HG03439 (cell line): ENCODE measurements around the gene DNAJC18.
"Not testable (repeated sequence)": the region's sequence is repeated elsewhere in the genome, so short reads cannot be mapped to it uniquely, and the experiment has no call there.

Source experiments
- ATAC-seq: cut with Tn5 transposase; IDR thresholded peaks from one replicate; pipeline ENCODE4 v1.9.1; 2021; ENCODE audit warnings: mild to moderate bottlenecking, moderate library complexity; ENCODE audit not compliant: unreplicated experiment

The DNAJC18 gene

GRCh38 chr5:139439013-139439903 lies at the start of gene DNAJC18:
Gene DNAJC18, minus strand, starts transcription at chr5:139439525. Its CDS starts 80 bp downstream, at chr5:139439445.
- peak; percentile 90 for ATAC-seq

GRCh38 chr5:139488260-139488659 lies 48.9 kb upstream of the DNAJC18 start:
- no peak for ATAC-seq

DNA sequence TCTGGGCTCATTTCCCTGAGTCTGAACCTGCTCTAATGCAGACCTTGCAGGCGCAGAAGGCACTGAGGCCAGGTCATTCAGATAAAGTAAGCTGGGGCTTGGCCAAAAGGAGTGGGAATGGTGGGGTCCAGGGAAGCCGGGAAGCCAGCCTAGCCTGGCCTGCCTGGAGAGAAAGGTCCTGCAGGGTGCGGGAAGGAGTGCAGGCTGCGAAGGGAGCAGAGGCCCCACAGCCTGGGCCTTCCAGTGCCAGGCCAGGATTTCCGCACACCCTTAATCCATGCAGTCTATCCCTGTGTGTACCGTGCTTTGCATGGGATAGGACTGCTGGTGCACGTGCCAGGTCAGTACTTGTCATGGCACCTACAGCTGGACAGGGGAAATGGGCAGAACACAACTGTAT lies 46.9 kb upstream of the DNAJC18 start:
- no peak for ATAC-seq

GRCh38 chr5:139482890-139483208 lies 43.5 kb upstream of the DNAJC18 start:
- ATAC-seq, result not testable (repeated sequence)

- no peak for ATAC-seq
These were observed 42.9 kb upstream of the DNAJC18 start, which contains the start of gene STING1 for GRCh38 chr5:139482050-139482889. Gene STING1, minus strand, starts transcription at chr5:139482758. Its CDS starts 1,054 bp downstream, at chr5:139481704.

GRCh38 chr5:139481580-139482049 lies 42.3 kb upstream of the DNAJC18 start:
- ATAC-seq, result no peak

DNA sequence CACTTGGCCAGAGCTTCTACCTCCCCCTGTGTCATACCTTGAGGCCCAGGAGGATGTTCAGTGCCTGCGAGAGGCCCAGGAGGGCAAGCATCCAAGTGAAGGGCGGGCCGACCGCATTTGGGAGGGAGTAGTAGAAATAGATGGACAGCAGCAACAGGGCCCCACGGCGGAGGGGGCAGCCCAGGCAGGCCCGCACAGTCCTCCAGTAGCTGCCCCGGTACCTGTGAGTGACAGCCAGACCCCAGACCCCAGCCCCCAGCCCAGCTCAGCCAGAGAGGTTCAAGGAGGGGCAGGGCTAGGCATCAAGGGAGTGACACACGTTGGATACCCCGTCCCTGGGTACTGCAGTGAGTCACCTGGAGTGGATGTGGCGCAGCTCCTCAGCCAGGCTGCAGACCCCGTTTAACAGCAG lies 41.8 kb upstream of the DNAJC18 start:
- ATAC-seq, result no peak

DNA sequence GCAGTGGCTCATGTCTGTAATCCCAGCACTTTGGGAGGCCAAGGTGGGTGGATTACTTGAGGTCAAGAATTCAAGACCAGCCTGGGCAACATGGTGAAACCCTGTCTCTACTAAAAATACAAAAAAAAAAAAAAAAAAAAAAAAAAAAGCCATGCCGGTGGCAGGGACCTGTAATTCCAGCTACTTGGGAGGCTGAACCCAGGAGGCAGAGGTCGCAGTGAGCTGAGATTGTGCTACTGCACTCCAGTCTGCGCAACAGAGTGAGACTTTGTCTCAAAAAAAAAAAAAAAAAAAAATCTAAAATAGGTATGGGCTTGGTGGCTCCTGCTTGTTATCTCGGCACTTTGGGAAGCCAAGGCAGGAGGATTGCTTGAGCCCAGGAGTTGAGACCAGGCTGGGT lies 40.4 kb upstream of the DNAJC18 start:
- ATAC-seq, result not testable (repeated sequence)

DNA sequence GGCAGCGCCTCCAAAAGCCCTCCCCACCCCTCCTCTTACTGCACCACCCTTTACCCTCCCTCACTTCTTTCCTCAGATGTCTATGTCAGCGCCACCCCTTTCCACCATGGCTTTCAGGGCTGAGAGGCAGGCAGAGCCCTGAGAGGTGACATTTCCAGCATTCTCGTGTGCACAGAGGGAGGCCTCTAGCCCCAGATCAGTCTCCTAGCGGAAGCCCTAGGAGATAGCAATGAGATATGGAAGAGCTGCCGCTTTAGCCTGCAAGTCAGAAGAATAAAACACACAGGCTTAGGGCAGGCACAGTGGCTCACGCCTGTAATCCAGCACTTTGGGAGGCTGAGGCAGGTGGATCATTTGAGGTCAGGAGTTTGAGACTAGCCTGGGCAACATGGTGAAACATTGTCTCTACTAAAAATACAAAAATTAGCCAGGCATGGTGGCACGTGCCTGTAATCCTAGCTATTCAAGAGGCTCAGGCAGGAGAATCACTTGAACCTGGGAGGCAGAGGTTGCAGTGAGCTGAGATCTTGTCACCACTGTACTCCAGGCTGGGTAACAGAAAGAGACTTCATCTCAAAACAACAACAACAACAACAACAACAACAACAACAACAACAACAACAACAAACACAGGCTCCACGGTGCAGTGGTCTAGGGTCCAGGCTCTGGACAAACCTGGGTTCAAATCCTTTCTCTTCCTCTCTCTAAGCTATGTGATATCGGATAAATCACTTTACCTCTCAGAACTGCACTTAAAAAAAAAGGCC lies 39.5 kb upstream of the DNAJC18 start:
- not testable (repeated sequence) for ATAC-seq

GRCh38 chr5:139475865-139476617 lies 36.7 kb upstream of the DNAJC18 start:
- no peak for ATAC-seq

GRCh38 chr5:139474890-139475791 lies 35.8 kb upstream of the DNAJC18 start:
- ATAC-seq, result no peak

GRCh38 chr5:139473565-139473964 lies 34.2 kb upstream of the DNAJC18 start:
- ATAC-seq, result no peak

GRCh38 chr5:139473105-139473504 lies 33.8 kb upstream of the DNAJC18 start:
- ATAC-seq, result no peak

- ATAC-seq, result no peak
These were observed 33.2 kb upstream of the DNAJC18 start for GRCh38 chr5:139472386-139473030.

DNA sequence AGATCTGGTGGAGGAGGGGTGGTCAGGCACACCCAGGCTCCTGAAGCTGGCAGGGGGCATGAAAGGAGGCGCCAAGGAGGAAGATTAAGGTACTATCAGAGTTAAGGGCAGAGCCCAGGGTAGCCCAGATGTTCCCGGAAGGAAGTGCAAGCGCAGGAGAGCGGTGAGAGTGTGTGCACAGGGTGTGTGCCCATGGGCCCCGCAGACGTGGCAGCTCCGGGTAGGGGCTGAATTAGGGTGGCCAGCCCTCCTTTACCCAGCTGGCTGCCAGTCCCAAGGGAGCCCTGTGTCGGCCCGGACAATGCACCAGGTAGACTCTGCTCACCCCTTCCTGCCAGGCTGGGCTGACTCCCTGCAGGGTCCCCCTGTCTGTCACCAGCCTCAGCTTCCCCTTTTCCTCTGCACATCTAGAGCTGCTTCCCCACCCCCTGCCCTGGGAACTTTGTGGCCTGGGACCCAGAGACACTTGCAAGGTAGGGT lies 31.5 kb upstream of the DNAJC18 start, which contains the start of gene SMIM33:
Gene SMIM33, plus strand, starts transcription at position 184 of the 480 bp plus-strand sequence. Its CDS starts 118 bp downstream, at position 302.
- no peak for ATAC-seq

GRCh38 chr5:139468421-139468931 lies 29.2 kb upstream of the DNAJC18 start:
- no peak for ATAC-seq

- no peak for ATAC-seq
These were observed 23.4 kb upstream of the DNAJC18 start, which contains the start of gene ECSCR for GRCh38 chr5:139462586-139463276. Gene ECSCR, minus strand, starts transcription at chr5:139462743. Its CDS starts 73 bp downstream, at chr5:139462670.
